Stimulated activated naive CD4-positive, alpha-beta T cell treated with Interleukin-2 at 50 U/mL for 16 hours (primary cell): ENCODE measurements around the gene SMIM34.
"Not testable (repeated sequence)": the region's sequence is repeated elsewhere in the genome, so short reads cannot be mapped to it uniquely, and the experiment has no call there.

ENCODE experiments used
- DNase-seq: peaks from one replicate; lab custom pipeline; 2025; lab: John Stamatoyannopoulos, UW

Gene SMIM34, protein sequence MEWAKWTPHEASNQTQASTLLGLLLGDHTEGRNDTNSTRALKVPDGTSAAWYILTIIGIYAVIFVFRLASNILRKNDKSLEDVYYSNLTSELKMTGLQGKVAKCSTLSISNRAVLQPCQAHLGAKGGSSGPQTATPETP

DNA sequence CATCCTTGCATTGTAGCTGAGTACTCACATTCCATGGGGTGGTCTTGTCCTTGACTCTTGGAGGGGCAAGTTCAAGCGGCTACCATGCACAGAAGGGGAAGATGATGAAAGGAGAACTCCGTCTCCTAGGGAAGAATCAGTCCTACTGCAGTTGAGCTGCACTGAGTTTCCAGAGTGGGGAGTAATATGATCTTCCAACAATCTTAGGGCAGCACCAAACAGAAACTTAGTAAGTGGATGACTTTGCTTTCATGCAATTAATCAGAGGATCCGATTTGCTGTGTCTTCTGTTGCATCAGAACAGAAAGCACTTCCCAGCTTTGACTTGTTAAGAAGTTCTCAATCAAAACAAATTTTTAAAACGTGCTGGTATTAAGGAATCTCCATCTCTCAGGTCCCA, at the start of gene SMIM34:
SMIM34 (minus strand) TSS at position 147 of the 400 bp plus-strand sequence; CDS start at position 35, 112 bp downstream.
- DNase-seq: not testable (repeated sequence)

DNA sequence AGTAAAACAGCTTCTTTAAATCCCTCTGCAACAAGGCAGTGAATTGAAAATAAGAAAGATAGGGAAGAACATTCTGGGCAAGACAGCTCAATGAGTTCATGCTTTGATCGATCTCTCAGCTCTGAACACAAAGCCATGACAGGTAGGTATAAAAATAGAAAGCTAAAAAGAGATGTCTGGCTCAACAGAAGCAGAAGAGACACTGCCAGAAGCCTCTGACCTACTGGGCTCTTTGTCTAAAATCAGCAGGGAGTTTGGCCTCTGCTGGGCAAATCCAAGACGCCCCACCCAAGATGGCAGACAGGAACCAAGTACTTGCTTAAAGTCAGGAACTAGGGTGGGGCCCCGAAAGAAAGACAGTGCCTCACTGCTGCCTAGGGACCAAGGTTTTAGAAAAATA, 43.6 kb upstream of the SMIM34 start:
- DNase-seq: not testable (repeated sequence)

DNA sequence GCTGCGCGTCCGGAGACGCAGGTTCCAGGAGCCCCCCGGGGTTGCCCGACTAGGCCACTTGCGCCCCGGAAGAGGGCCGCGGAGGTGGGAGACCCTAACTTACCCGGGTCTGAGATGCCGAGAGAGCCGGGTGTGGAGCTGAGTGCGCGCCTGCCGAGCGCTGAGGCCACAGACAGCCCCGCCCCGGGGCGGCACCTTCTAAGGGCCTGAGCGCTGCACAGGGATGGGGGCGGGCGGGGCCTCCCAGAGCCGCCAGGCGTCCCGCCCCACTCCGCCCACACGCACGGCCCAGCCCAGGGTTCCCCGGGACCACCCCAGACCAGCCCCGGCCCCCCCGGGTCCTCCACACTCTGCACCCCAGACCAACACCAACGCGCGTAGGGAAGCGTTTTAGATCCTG, 35.7 kb upstream of the SMIM34 start:
- not testable (repeated sequence) for DNase-seq

DNA sequence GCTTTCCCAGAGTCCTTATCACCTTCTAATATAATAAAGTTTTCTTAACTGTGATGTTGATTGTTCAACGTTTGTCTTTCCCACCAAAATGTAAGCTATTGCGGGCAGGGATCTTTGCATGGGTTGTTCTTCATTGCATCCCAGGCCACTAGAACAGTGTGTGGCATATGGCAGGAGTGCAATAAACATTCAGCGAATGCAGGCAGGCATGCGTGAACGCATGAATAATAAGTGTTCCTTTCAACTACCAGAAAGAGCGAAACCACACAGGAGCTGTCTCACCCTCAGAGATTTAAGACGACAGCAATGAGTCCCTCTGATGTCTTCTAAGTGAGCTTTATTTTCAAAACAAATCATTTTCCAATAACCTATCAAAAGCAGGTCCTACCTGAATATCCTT, 34.5 kb upstream of the SMIM34 start:
- DNase-seq: not testable (repeated sequence)

DNA sequence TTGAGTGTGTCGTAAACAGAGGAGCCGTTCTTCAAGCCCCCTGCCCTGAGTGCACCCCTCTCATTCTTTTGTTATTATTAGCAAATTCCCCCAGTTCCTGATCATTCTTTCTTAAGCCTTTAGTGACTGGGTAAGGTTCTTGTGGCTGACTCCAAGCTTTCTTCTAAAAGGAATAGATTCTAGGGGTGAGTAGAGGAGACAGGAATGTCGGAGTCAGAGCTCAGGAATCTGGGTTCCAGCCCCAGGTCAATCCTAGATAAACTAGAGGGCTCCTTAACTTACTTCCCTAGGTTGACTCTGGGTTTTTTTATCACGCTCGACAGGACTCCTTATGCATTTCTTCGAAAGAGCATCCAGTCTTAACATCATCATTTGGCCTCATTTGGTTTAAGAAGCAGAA, 32.4 kb upstream of the SMIM34 start:
- DNase-seq: not testable (repeated sequence)

DNA sequence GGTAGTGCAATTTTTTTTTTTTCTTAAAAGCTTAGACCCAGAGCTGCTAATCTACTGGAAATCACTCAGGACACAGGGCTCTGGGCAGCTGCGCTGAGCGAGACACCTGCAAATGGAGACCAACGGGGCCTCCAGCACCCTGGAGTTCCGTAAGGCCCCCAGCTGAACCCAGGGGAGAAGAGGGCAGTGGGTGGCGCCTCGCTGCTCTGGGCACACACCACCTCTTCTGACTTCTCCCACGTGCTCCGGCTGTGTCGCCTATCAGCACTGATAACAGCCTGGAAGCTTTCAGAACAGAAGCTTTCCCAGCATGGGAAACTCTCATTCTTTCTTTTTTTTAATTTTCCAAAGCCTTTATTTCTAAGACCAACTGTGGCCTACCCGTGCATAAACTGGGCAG, 31.9 kb upstream of the SMIM34 start:
- DNase-seq: not testable (repeated sequence)

DNA sequence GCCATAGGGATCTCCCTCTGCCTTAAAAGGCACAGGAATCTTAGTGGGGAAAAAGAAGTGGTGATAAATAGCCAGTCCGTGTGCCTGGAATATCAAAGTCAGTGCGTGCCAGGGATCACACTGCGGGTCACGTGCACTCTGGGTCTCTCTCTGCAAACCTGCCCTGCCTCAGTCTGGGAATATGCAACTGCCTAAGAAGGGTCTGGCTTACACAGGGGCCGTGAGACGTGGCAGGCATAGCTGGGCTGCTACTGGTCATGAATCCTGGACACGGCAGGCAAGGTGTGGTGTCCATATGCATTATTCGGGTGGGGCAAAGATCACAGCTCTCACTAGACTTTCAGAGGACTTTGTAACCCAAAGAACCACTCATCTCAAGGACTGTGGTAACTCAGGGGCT, 23.3 kb upstream of the SMIM34 start:
- not testable (repeated sequence) for DNase-seq

DNA sequence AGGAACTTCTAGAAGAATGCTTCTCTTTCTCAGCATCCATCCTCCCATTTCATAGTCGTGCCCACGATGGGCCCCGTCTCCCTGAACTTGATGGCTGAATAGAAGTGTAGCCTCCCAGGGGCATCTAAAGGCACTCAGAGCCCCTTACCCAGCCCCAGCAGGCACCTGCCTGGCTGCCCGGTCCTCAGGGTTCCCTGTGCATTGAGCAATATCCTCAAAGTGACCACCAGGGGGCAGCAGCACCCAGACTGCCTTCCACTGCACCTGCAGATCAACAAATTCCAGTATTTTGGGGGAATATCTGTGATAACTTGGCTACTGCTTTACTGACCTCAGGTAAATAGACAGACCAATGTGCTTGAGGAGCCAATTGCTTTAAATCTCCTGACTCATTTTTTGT, 19.7 kb upstream of the SMIM34 start:
- DNase-seq: not testable (repeated sequence)

DNA sequence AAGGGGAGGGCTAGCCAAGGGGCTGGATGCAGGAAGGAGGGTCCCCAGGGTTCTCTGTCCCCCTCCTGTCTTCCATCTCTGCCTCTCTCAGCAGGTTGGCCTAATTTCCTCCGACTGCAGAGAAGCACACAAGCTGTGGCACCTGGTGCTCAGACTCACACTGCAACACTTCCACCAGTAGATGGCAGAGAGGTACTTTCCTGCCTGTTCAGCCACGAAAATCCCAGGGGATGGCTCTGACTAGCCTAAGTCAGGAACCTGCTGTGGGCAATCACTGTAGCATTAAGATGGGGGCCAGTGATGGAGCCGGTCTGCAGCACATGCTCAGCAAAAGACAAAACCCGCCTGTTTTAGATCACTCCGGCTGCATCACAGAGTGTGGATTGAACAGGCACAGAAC, 6.0 kb upstream of the SMIM34 start:
- not testable (repeated sequence) for DNase-seq

DNA sequence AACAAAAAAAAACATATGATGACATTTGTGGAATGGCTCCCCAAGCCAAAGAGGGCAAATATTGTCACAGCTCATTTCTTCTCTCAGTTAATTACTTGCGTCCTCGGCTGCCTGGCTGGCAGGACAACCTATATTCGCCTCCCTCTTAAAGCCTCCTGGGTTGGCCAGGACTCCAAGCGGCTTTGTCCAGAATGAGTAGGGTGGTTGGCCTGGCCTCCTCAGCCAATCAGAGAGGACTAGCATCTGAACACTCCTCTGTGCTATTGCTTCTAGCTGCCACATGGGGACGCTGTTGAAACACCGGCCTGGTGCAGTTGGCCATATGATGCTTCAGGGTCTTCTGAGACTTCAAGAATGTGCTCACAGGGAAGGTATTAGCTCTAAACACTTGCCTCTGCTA, 4.7 kb upstream of the SMIM34 start:
- not testable (repeated sequence) for DNase-seq

DNA sequence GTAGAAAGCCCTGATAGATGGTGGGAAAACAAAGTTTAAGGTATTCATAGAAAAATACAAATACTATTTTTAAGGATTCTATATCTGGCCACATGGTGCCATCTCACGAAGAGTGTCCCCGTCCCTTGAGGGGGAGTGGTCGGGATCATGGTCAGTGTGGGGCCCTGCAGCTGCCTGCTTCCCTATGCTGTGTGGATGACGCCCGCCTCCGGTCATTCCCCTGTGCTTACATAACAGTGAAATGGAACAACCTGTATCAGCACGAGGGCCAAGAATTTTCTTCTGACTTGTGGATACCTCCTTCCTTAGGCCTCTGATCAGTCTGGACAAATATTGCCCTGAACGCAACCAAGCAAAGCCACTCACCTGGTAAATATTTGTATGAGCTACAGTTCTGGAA, 3.6 kb upstream of the SMIM34 start:
- not testable (repeated sequence) for DNase-seq

DNA sequence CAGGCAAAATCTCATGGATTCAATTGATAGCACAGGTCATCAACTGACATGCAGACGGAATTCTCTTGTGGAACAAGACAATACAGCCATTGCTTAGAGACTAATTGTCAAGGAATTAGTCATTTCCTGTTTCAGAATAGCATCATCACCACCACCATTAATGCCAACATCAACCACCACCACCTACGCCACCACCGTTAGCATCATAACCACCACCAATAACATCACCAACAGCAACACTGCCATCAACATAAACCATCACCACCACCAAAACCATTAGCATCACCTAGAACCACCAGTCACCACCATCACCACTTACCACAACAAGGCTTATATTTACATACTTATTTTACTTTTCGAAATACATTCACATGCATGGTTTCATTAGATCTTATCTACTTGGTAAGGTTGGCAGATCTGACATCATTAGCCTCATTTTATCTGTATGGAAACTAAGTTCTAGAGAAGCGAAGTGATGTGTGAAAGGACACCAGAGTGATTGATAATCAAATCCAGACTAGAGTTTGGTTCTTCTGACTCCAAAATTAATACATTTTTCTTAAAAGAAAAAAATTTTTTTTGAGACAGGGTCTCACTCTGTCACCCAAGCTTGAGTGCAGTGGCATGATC, 6.2 kb downstream of the SMIM34 start:
- not testable (repeated sequence) for DNase-seq

DNA sequence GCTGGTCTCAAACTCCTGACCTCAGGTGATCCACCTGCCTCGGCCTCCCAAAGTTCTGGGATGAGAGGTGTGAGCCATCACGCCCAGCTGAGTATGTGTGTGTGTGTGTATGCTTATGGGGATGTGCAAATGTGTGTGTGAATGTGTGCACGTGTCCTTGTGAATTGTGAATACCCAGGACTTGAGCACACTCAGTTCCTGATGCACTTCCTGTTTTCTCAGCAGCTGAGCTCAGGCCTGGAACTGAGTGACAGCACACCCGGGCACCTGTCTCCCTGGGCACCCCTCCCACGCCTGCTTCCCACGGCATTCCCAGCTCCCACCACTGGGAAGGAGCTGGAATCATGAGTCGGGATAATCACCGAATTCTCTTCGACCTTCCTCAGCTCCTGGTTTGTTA, 16.5 kb downstream of the SMIM34 start:
- not testable (repeated sequence) for DNase-seq

DNA sequence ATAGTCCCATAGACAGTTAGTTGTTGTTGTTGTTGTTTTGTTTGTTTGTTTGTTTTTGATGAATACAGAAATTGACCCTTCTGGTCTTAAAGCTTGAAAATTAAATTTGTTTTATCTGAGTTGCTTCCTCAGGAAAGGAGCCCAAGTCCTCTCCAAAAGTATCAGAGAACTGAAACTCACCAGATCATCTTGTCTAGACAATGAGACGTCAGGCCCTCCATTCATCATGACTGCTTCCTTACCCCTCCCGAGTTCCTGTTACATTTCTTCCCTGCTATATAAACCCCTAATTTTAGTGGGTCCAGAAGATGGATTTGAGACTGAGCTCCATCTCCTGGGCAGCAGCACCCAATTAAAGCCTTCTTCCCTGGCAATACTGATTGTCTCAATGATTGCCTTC, 17.1 kb downstream of the SMIM34 start:
- not testable (repeated sequence) for DNase-seq

DNA sequence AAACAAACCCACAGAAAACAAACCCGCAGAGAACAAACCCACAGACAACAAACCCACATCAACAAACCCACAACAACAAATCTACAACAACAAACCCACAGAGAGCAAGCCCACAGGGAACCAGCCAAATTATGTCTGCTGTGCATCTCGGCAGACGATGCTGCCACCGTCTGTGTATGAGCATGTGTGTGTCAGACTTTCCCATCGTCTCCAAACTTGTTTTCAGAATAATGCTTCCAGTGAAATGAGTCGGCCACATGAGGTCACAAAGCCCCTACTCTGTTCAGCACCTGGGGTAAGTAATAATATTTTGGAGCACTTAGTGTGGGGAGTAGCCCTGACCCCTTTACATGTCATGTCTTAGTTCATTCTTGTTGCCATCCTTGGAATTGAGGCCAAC, 17.6 kb downstream of the SMIM34 start:
- not testable (repeated sequence) for DNase-seq

DNA sequence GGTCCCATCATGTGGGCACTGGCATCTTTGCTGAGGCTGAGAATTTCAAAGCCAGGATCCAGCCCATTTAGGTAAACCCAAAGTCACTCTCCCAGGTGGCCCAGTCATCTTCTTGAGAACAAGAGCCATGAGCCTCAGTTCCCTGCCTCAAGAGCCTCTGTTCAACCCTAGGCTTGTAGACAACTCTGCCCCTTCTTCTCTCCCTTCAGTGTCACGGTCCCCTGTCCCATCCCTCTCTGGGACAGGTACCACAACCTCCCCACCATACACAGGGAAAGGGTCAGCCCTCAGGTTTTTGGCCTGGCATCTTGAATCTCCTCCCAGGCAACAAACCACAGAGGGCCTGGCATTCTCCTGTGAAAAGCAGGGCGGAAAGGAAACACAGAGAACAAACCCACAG, 18.1 kb downstream of the SMIM34 start:
- DNase-seq: not testable (repeated sequence)

DNA sequence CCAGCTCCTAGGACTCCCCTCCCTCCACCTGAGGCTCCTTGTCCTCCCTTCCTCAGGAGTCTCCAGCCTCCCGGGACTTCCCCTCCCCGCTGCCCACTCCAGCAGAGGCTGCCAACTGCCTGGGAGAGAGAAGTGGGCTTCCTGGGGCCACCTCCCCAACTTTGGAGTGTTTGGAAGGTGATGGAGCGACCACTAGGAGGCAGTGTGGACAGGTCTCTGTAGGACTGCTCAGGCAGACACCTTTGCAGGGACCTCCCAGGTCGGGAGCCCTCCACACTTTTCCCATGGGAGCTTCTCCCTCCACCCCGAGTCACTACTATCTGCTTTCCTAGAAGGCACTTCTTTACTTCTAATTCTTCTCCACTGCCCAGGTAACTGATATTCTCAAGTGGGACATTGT, 19.0 kb downstream of the SMIM34 start:
- not testable (repeated sequence) for DNase-seq

DNA sequence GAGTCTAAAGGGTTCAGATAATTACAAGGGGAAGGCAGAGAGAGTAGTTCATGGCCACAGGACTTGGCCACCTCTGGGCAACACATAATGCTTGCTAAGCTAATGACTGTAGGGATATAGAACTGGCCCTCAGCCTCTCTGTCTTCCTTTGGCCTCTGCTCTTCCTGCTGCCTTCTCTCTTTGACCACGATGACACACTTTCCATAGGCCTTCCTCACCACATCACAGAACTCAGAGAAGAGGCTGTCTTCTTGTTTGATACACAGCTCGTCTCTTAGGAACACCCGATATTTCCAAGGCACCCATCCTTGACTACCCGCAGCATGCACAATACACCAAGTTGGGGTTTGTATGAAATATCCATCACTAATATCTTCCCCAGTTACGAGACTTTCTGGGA, 23.2 kb downstream of the SMIM34 start:
- not testable (repeated sequence) for DNase-seq

DNA sequence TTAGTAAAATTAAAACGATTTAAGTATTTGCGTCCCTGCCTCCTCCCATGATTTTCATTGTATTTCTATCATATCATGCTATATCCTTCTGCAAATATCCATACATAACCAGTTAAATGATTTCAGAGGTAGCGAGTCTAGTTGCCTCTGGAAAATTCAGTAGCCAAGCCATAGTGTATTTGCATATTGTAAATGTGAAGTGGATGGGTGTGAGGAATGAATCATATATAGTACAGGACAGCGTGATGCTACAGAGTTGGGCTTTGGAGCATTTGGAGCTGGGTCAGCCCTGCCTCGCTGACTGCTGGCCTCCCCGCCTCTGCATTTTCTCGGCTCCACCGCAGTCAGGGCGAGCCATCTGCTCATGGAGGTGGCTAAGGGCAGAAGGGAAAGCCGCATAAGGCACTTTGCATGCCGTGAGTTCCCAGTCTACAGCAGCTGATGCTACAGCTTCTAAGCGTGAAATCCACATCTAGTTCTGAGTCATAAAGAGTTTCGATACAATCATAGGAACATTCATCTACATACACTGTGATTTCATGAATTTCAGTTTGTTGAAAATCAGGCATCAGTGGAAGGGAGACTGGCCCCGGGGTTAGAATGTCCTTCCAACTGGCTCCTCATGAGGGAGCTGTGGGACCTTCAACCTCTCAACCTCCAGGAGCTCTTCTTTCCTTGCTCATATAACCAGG, 39.9 kb downstream of the SMIM34 start:
- not testable (repeated sequence) for DNase-seq

DNA sequence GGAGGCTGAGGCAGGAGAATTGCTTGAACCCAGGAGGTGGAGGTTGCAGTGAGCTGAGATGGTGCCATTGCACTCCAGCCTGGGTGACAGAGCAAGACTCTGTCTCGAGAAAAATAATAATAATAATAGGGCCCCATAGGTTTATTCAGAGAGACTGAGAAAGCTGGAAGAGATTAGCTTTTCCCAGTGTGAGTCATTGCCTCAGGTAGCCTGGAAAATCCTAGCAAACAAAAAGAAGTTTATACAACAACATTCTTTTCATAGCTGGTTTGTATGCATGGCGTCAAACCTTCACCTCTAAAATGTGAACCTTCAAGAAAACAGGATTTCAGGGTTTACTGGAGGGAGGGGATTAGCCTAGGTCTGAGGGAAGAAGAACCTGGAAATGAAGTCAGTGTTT, 40.6 kb downstream of the SMIM34 start:
- not testable (repeated sequence) for DNase-seq

DNA sequence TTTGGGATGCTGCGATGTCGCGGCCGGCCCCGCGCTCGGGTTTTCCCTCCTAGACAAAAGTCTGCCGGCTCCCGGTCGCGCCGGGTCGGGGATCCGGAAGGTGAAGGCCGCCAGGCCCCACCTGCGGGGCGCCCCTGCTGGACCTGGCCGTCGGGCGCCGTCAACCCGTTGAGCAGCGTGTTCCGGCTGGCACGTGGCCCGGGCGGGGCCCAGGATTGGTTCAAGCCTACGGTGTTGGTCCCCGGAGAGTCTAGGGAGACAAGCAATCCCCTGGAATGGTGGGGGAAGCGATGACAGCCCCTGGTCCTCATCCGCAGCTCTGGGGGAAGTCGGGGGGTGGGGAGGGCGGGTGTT, 48.2 kb downstream of the SMIM34 start:
- DNase-seq: not testable (repeated sequence)

DNA sequence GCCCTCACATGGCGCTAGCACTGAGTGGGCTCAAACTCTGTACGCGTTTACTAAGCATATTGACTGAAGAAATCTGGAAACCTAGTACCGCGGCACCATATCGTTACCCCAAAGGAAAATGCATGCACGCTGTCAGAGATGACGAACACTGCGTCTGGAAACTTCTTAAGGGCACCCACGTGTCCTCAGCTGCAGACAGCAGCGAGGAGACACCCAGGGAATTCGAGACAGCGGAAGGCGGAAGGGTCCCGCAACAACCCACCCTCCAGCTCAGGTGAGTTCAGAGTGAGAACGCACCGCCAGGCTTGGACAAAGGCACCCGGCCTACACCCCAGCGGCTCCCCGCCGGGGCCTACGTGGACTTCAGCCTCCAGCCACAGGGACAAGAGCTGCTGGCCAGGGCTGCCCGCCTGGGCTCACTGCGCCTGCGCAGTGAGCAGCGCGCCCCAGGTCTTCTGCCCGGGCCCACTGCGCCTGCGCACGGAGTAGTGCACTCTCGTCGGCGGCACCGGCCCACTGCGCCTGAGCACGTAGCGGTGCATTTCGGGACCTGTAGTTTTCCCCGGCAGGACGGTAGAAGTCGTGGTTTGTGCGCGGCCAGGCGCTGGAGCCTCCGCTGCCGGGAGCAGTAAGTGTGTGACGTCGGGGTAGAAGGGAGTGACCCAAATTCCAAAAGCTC, 48.7 kb downstream of the SMIM34 start, which contains the start of gene SMIM11:
SMIM11 (plus strand) TSS at position 568 of the 679 bp plus-strand sequence. CDS start 3,998 bp downstream, outside the sequence.
- not testable (repeated sequence) for DNase-seq

DNA sequence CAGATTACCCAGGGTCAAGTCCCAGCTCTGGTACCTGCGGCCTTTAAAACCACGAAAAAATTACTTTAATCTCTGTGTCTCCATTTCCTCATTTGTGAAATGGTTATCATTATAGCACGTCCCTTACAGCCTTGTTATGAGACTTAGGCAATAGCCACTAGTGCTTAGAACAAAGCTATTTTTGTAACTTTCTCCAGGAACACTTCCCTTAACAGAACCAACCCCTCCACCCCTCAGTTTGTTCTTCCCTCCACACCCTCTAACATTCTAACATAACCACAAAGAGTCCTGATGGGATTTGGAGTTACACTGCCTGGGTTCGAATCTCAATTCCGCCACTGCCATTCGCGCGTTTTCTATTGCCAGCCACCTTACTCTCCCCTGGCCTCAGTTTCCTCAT, 49.3 kb downstream of the SMIM34 start:
- not testable (repeated sequence) for DNase-seq
